GM12878 (cell line): ENCODE data around the gene UBXN4. TPM values are rescaled to one million over a fixed set of nuclear protein-coding genes. Genes with fewer than 3 reads are reported as not detected.

Source experiments
- ATAC-seq: fragments of 200-7000 bp; cut with Tn5 transposase; 3 replicates; pipeline ENCODE4 v1.9.1; 2020; ENCODE audit warnings: mild to moderate bottlenecking, moderate library complexity
- BruUV-seq: library from RNA; stranded (reverse); fragments of 400-500 nt; replicated peaks from 2 replicates; lab custom pipeline; 2021; lab: Mats Ljungman, UMichigan
- CTCF ChIA-PET: fragments of 300-600 bp; sonication (Branson Sonifier 250); formaldehyde crosslinking; extraction: SDS; loops from one replicate; lab custom pipeline; 2021; ENCODE audit warnings: inconsistent platforms; lab: Yijun Ruan, JAX
- POLR2A ChIA-PET: fragments of 350-600 bp; formaldehyde crosslinking; extraction: SDS; loops from one replicate; lab custom pipeline; 2021; ENCODE audit warnings: inconsistent platforms; lab: Charles Lee
- RAD21 ChIA-PET: fragments of 300-600 bp; sonication (Branson Sonifier 250); formaldehyde crosslinking; loops from one replicate; lab custom pipeline; 2023; ENCODE audit warnings: antibody characterized with exemption; ENCODE audit not compliant: unreplicated experiment; lab: Charles Lee
- SMC1A ChIA-PET: fragments of 300-600 bp; sonication (Branson Sonifier 250); formaldehyde crosslinking; loops from one replicate; lab custom pipeline; 2023; ENCODE audit not compliant: unreplicated experiment, uncharacterized antibody; lab: Charles Lee
- DNase-seq: peaks from one replicate; pipeline ENCODE4 v3.0.0-alpha.2; 2011; ENCODE audit warnings: low read depth, low spot score
- FAIRE-seq: peaks from 3 replicates; lab custom pipeline; 2011; peaks lifted over from hg19 to GRCh38; lab: Jason Lieb, UNC
- H2AFZ ChIP-seq: 2 replicates; pipeline ENCODE4 v1.6.0; 2011; ENCODE audit warnings: low read depth, low read length, control low read depth; ENCODE audit not compliant: control insufficient read depth
- H3K27ac ChIP-seq: 2 replicates; pipeline ENCODE4 v1.5.1; 2011; ENCODE audit warnings: control low read depth; ENCODE audit not compliant: control insufficient read depth, insufficient read depth
- H3K27me3 ChIP-seq, 2 experiments: replicated peaks in 1 of 2; 2 replicates each; pipeline versions ENCODE4 v1.6.0 to v1.6.1; 2011; ENCODE audit warnings: low read length in 1 of 2; ENCODE audit not compliant: control insufficient read depth in 2 of 2, insufficient read depth in 2 of 2
- H3K36me3 ChIP-seq, 2 experiments: 2 replicates each; pipeline ENCODE4 v1.5.1; 2011; ENCODE audit warnings: low read length in 1 of 2; ENCODE audit not compliant: control insufficient read depth in 2 of 2, insufficient read depth in 2 of 2
- H3K4me1 ChIP-seq: 2 replicates; pipeline ENCODE4 v1.6.1; 2011; ENCODE audit warnings: mild to moderate bottlenecking, low read length, moderate library complexity, mixed read lengths; ENCODE audit not compliant: control insufficient read depth, insufficient read depth
- H3K4me2 ChIP-seq: 2 replicates; pipeline ENCODE4 v1.6.0; 2011; ENCODE audit warnings: control low read depth; ENCODE audit not compliant: control insufficient read depth, insufficient read depth
- H3K4me3 ChIP-seq: fragments of 200-600 bp; sonication (generic); 2 replicates; pipeline ENCODE4 v1.5.1; 2016
- H3K79me2 ChIP-seq: 2 replicates; pipeline ENCODE4 v1.6.0; 2011; ENCODE audit warnings: low read length; ENCODE audit not compliant: control insufficient read depth, insufficient read depth
- H3K9ac ChIP-seq: 2 replicates; pipeline ENCODE4 v1.8.0; 2011; ENCODE audit warnings: low read length, control low read depth, mixed read lengths; ENCODE audit not compliant: control insufficient read depth, insufficient read depth
- H3K9me3 ChIP-seq: replicated peaks from 3 replicates; pipeline ENCODE4 v1.5.1; 2011; ENCODE audit warnings: mild to moderate bottlenecking, low read length; ENCODE audit not compliant: control insufficient read depth, insufficient read depth
- H4K20me1 ChIP-seq: 2 replicates; pipeline ENCODE4 v1.6.0; 2011; ENCODE audit not compliant: control insufficient read depth, insufficient read depth
- EGR1 ChIP-seq, 2 experiments: IDR thresholded peaks; 1 replicate in 1 of 2; 2 replicates in 1 of 2; pipeline ENCODE4 v1.6.1; 2011 to 2012; ENCODE audit warnings: low read depth in 2 of 2, low read length in 2 of 2, borderline replicate concordance in 1 of 2, mild to moderate bottlenecking in 1 of 2, moderate library complexity in 1 of 2
- KLF5 ChIP-seq: fragments of 450-650 bp; IDR thresholded peaks from 2 replicates; pipeline ENCODE4 v1.6.1; 2014; ENCODE audit warnings: mild to moderate bottlenecking; ENCODE audit not compliant: partially characterized antibody
- NFYA ChIP-seq: IDR thresholded peaks from 2 replicates; pipeline ENCODE4 v1.6.1; 2011; ENCODE audit warnings: low read depth, mild to moderate bottlenecking, low read length, improper control_type of control experiment, borderline replicate concordance
- RB1 ChIP-seq: fragments of 450-650 bp; formaldehyde crosslinking; IDR thresholded peaks from 2 replicates; pipeline ENCODE4 v1.6.1; 2017; ENCODE audit warnings: mild to moderate bottlenecking, borderline replicate concordance
- RELB ChIP-seq: fragments of 450-650 bp; IDR thresholded peaks from 2 replicates; pipeline ENCODE4 v1.6.1; 2017; ENCODE audit warnings: low read depth, mild to moderate bottlenecking, moderate library complexity
- WGBS: methylation state at CpG from one replicate; pipeline ENCODE4 v1.1.6; 2016; ENCODE audit warnings: low lambda C conversion rate; ENCODE audit not compliant: insufficient replicate concordance, insufficient coverage; ENCODE audit errors: missing lambda C conversion rate; 5-methylcytosine and 5-hydroxymethylcytosine counted together
- in situ Hi-C: fragments of 300-500 bp; cut with MboI; formaldehyde crosslinking; loops from 9 replicates; pipeline ENCODE4 v1.14.3; 2018; ENCODE audit warnings: mixed read lengths
- intact Hi-C: fragments of 100-400 bp; cut with micrococcal nuclease; formaldehyde crosslinking; loops from one replicate; pipeline ENCODE4 v1.14.2; 2022; ENCODE audit not compliant: unreplicated experiment
- polyA plus RNA-seq, 11 experiments: library from polyadenylated mRNA; depleted of rRNA in 4 of 11; unstranded in 6 of 11; stranded (reverse) in 5 of 11; fragments of >200 nt; fragmentation: Nextera tagmentation in 4 of 11; fragmentation: Illumina TruSeq in 1 of 11; extraction: Ambion mirVana in 4 of 11; extraction: Trizol in 1 of 11; gene quantifications; 1 replicate in 1 of 11; 2 replicates in 10 of 11; pipeline versions ENCODE4 v1.2.1 to v1.2.3, GENCODE V29; 2011 to 2016; ENCODE audit warnings: inconsistent platforms in 2 of 11, missing spikeins in 2 of 11, low read depth in 1 of 11
- total RNA-seq, 4 experiments: library from RNA; depleted of rRNA in 3 of 4; stranded (reverse); fragments of >200 nt in 3 of 4; fragmentation: Illumina TruSeq in 1 of 4; extraction: Trizol in 1 of 4; gene quantifications; 2 replicates each; pipeline versions ENCODE4 v1.2.1 to v1.2.3, GENCODE V29; 2013 to 2021

The UBXN4 gene
- total and polyA plus RNA-seq, 10 of the 15 experiments (the other 5 are each of a cell fraction or from before 2014, with no cell fraction given) = 52.6 to 133 (median 71.9) TPM

GRCh38 chr2:135745545-135745944, 3.9 kb downstream of the UBXN4 start:
- no peak overlapping the region for H3K4me3 ChIP-seq
- in situ Hi-C loops = no loop called here
- H2AFZ ChIP-seq = no peak overlapping the region
- FAIRE-seq = no peak
- 84% methylated on average over 3 of the region's 4 CpGs for WGBS
- no TSS peak for BruUV-seq
- H3K4me1 ChIP-seq = 0 out of 2 replicates have a peak, but pooled peaks cover 5% of the 10 kb centered on the region
- H3K9me3 ChIP-seq = no peaks in the 10 kb centered on the region
- H3K79me2 ChIP-seq = peaks cover 57% of the 10 kb centered on the region
- ChIA-PET CTCF (interaction anchor here (0.7 to 4.7 kb wide), 11 partner anchors 25 to 742 kb away, joined by 3 to 46 read pairs (median 3); no protein-coding TSS in a partner anchor), SMC1A (interaction anchor here (1.0 to 2.0 kb wide), 8 partner anchors 11 to 639 kb away, joined by 3 to 7 read pairs (median 4); no protein-coding TSS in a partner anchor), RAD21 (interaction anchor here (0.9 to 1.3 kb wide), 3 partner anchors 30 to 757 kb away, joined by 3 to 4 read pairs (median 3); no protein-coding TSS in a partner anchor), POLR2A (interaction anchor here (0.6 kb wide), 1 partner anchor 17 kb away, joined by 3 read pairs; no protein-coding TSS in a partner anchor)
- DNase-seq = no peak
- no peak overlapping the region for H3K27ac ChIP-seq
- H3K36me3 ChIP-seq = peaks cover 0 to 25% of the 10 kb centered on the region in 2 experiments; a peak in 3 of 4 replicates
- TF ChIP-seq RB1 = no peak
- TF ChIP-seq RELB = no peak
- H3K9ac ChIP-seq = no peak overlapping the region
- no peaks in the 10 kb centered on the region for H3K27me3 ChIP-seq
- intact Hi-C loops = no loop called here
- no peak overlapping the region for H3K4me2 ChIP-seq
- no peak for ATAC-seq
- no peaks in the 10 kb centered on the region for H4K20me1 ChIP-seq

- no peak for TF ChIP-seq EGR1 (IDR thresholded peaks at IDR 0.05; ENCODE audit: borderline replicate concordance in 1 of 2, low read depth in 2 of 2, low read length in 2 of 2)
- no peak for TF ChIP-seq RELB
- no peak for TF ChIP-seq KLF5
- no peak for TF ChIP-seq NFYA
Measured at GRCh38 chr2:135755573-135755972, 13.9 kb downstream of the UBXN4 start.

More at GRCh38 chr2:135755573-135755972, 13.9 kb downstream of the UBXN4 start:
- no peak for ATAC-seq
- RAD21 ChIA-PET = interaction anchor here (0.6 to 1.2 kb wide), 3 partner anchors 12 to 42 kb away, joined by 3 read pairs; no protein-coding TSS in a partner anchor
- H3K36me3 ChIP-seq = peaks cover 2 to 40% of the 10 kb centered on the region in 2 experiments
- no peak overlapping the region for H3K9ac ChIP-seq
- no peak overlapping the region for H2AFZ ChIP-seq
- no peak overlapping the region for H3K27ac ChIP-seq
- in situ Hi-C loops (no loop called here), intact Hi-C loops (no loop called here)
- H3K27me3 ChIP-seq = no peaks in the 10 kb centered on the region
- H3K4me3 ChIP-seq = no peak overlapping the region
- POLR2A ChIA-PET = no interaction called here
- BruUV-seq = no TSS peak
- WGBS = 100% methylated on average over 2 of the region's 2 CpGs
- no peak for FAIRE-seq
- no peaks in the 10 kb centered on the region for H3K4me1 ChIP-seq
- SMC1A ChIA-PET = interaction anchor here (0.5 to 1.6 kb wide), 11 partner anchors 9 to 678 kb away, joined by 3 to 7 read pairs (median 3); partner anchors contain the start of gene LCT
- no peaks in the 10 kb centered on the region for H4K20me1 ChIP-seq
- H3K79me2 ChIP-seq = no peaks in the 10 kb centered on the region
- DNase-seq = no peak
- CTCF ChIA-PET = interaction anchor here (0.9 to 1.6 kb wide), 5 partner anchors 42 to 752 kb away, joined by 3 to 10 read pairs (median 3); no protein-coding TSS in a partner anchor
- no peak overlapping the region for H3K4me2 ChIP-seq
- peaks cover 16% of the 10 kb centered on the region for H3K9me3 ChIP-seq
